ENCODE measurements around the gene CD81.
"Not testable (repeated sequence)": the region's sequence is repeated elsewhere in the genome, so short reads cannot be mapped to it uniquely, and the experiment has no call there.

CD81 gene

GRCh38 chr11:2376751-2377451, at the start of gene CD81:
Gene CD81, plus strand, starts transcription at chr11:2377310. Its CDS starts 240 bp downstream, at chr11:2377550.
- DNase-seq, result peak; percentile 86

GRCh38 chr11:2328021-2328420, 49.1 kb upstream of the CD81 start:
- no peak for DNase-seq

- DNase-seq, result no peak
Measured at GRCh38 chr11:2328656-2329354, 48.3 kb upstream of the CD81 start.

- no peak for DNase-seq
Measured at GRCh38 chr11:2329551-2329950, 47.6 kb upstream of the CD81 start.

GRCh38 chr11:2330696-2331095, 46.4 kb upstream of the CD81 start:
- no peak for DNase-seq

GRCh38 chr11:2331404-2331803, 45.7 kb upstream of the CD81 start:
- no peak for DNase-seq

- DNase-seq, result not testable (repeated sequence)
Measured at GRCh38 chr11:2332569-2332968, 44.5 kb upstream of the CD81 start.

GRCh38 chr11:2333486-2334205, 43.5 kb upstream of the CD81 start:
- not testable (repeated sequence) for DNase-seq

GRCh38 chr11:2335286-2335685, 41.8 kb upstream of the CD81 start:
- DNase-seq, result not testable (repeated sequence)

- DNase-seq, result not testable (repeated sequence)
Measured at GRCh38 chr11:2338760-2339159, 38.4 kb upstream of the CD81 start.

GRCh38 chr11:2342557-2342956, 34.6 kb upstream of the CD81 start:
- DNase-seq, result no peak

GRCh38 chr11:2342981-2343380, 34.1 kb upstream of the CD81 start:
- DNase-seq, result no peak

- DNase-seq, result no peak
Measured at GRCh38 chr11:2343502-2343901, 33.6 kb upstream of the CD81 start.

- DNase-seq, result no peak
Measured at GRCh38 chr11:2345050-2345449, 32.1 kb upstream of the CD81 start.

GRCh38 chr11:2346014-2346413, 31.1 kb upstream of the CD81 start:
- no peak for DNase-seq

- DNase-seq, result no peak
Measured at GRCh38 chr11:2346586-2347307, 30.4 kb upstream of the CD81 start.

- DNase-seq, result no peak
Measured at GRCh38 chr11:2347308-2347830, 29.7 kb upstream of the CD81 start.

- no peak for DNase-seq
Measured at GRCh38 chr11:2348986-2349385, 28.1 kb upstream of the CD81 start.

GRCh38 chr11:2351701-2352100, 25.4 kb upstream of the CD81 start:
- DNase-seq, result no peak

- no peak for DNase-seq
Measured at GRCh38 chr11:2352420-2352819, 24.7 kb upstream of the CD81 start.

GRCh38 chr11:2355000-2355644, 22.0 kb upstream of the CD81 start:
- DNase-seq, result no peak

GRCh38 chr11:2357246-2357645, 19.9 kb upstream of the CD81 start:
- DNase-seq, result no peak
